ENCODE results near the gene MTHFD1L. TPM values are rescaled to one million over a fixed set of nuclear protein-coding genes. Genes with fewer than 3 reads are reported as not detected.
"Not testable (repeated sequence)": the region's sequence is repeated elsewhere in the genome, so short reads cannot be mapped to it uniquely, and the experiment has no call there.

Gene MTHFD1L
- total RNA-seq, 1 donor from 2014 or later = 53.2 TPM

- no peak overlapping the region for H3K4me3 ChIP-seq (ENCODE audit: low read depth, low read length)
Measured at GRCh38 chr6:151036869-151037680, 171.6 kb downstream of the MTHFD1L start.

GRCh38 chr6:151038616-151039015, 173.1 kb downstream of the MTHFD1L start:
- Histone ChIP-seq H3K36me3 (ENCODE audit: control insufficient read depth, insufficient read depth, low read length) (peaks cover 5% of the 10 kb centered on the region), H3K4me3 (ENCODE audit: low read depth, low read length) (no peak overlapping the region), H3K27me3 (ENCODE audit: control insufficient read depth, insufficient read depth, low read length) (no peaks in the 10 kb centered on the region)
- DNase-seq (ENCODE audit: low read depth) (no peak), FAIRE-seq (no peak)
- TF ChIP-seq CTCF (IDR thresholded peaks at IDR 0.05; ENCODE audit: insufficient read depth, low read length, severe bottlenecking) = no peak

More at GRCh38 chr6:151036869-151037680, 171.6 kb downstream of the MTHFD1L start:
- FAIRE-seq (no peak), DNase-seq (ENCODE audit: low read depth) (peak; percentile 90)
- TF ChIP-seq CTCF (IDR thresholded peaks at IDR 0.05; ENCODE audit: insufficient read depth, low read length, severe bottlenecking) = no peak
- Histone ChIP-seq H3K36me3 (ENCODE audit: control insufficient read depth, insufficient read depth, low read length) (peaks cover 5% of the 10 kb centered on the region), H3K27me3 (ENCODE audit: control insufficient read depth, insufficient read depth, low read length) (no peaks in the 10 kb centered on the region)

- H3K27me3 ChIP-seq (ENCODE audit: control insufficient read depth, insufficient read depth, low read length); FAIRE-seq; H3K36me3 ChIP-seq (ENCODE audit: control insufficient read depth, insufficient read depth, low read length); H3K4me3 ChIP-seq (ENCODE audit: low read depth, low read length): not testable (repeated sequence)
- DNase-seq (ENCODE audit: low read depth) = peak; percentile 96
Measured at GRCh38 chr6:151040888-151041521, 175.5 kb downstream of the MTHFD1L start.

- FAIRE-seq (no peak), DNase-seq (ENCODE audit: low read depth) (no peak)
- Histone ChIP-seq H3K27me3 (ENCODE audit: control insufficient read depth, insufficient read depth, low read length) (no peaks in the 10 kb centered on the region), H3K36me3 (ENCODE audit: control insufficient read depth, insufficient read depth, low read length) (peaks cover 2% of the 10 kb centered on the region), H3K4me3 (ENCODE audit: low read depth, low read length) (no peak overlapping the region)
- TF ChIP-seq CTCF (IDR thresholded peaks at IDR 0.05; ENCODE audit: insufficient read depth, low read length, severe bottlenecking) = no peak
Measured at GRCh38 chr6:151041686-151042085, 176.2 kb downstream of the MTHFD1L start.

GRCh38 chr6:151042911-151043330, 177.4 kb downstream of the MTHFD1L start:
- FAIRE-seq; H3K4me3 ChIP-seq (ENCODE audit: low read depth, low read length); H3K36me3 ChIP-seq (ENCODE audit: control insufficient read depth, insufficient read depth, low read length); H3K27me3 ChIP-seq (ENCODE audit: control insufficient read depth, insufficient read depth, low read length): not testable (repeated sequence)
- peak; percentile 80 for DNase-seq (ENCODE audit: low read depth)

- no peaks in the 10 kb centered on the region for H3K27me3 ChIP-seq (ENCODE audit: control insufficient read depth, insufficient read depth, low read length)
- FAIRE-seq (no peak), DNase-seq (ENCODE audit: low read depth) (no peak)
- TF ChIP-seq CTCF (IDR thresholded peaks at IDR 0.05; ENCODE audit: insufficient read depth, low read length, severe bottlenecking) = no peak
- no peak overlapping the region for H3K4me3 ChIP-seq (ENCODE audit: low read depth, low read length)
- peaks cover 5% of the 10 kb centered on the region for H3K36me3 ChIP-seq (ENCODE audit: control insufficient read depth, insufficient read depth, low read length)
Measured at GRCh38 chr6:151043944-151044343, 178.4 kb downstream of the MTHFD1L start.
